Measurements from ENCODE around the gene ANXA4.
"Not testable (repeated sequence)": the region's sequence is repeated elsewhere in the genome, so short reads cannot be mapped to it uniquely, and the experiment has no call there.

The ANXA4 gene

DNA sequence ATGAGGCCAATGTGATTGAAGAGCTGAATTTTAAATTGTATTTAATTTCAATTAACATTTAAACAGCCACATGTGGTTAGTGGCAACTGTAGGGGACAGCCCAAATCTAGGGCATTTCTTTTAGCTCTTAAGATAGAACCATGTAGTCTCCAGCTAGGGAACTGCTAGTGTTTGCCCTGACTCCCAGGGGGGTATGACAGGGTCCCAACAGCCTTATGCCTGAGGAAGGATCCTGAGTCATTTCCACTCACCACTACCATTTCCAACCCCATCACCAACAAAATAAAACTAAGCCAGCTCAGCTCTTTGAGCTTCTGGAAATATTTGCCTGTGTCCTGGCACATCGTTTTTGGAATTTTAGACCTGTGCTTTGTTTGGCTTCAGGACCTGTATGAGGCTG lies 73.8 kb downstream of the ANXA4 start:
- no peak for DNase-seq

DNA sequence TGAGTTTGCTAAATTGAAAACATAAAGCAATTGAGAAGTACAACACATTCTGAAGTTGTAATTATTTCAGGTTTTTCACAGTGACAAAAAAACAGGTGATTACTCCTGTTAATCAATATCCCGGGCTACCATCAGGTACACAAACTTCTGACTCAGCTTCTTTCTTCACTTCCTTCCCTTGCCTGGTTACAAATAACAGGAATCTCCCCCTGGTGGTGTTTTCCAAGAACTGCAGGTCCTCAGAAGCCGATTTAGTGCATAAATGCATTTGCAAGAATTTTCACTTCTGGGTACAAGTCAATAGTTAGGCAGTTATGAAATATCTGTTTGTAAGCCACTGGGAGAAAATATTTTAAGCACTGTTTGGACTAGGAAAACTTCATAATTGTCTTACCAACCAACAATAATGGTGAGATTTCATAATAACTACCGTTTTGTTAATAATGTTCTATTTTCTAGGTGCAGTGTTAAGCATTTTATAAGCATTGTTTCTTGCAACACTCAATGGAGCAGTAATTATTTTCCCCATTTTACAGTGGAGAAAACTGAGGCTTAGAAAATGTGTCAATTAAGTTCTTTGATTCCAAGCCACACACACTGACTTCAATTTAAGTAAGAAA lies 75.1 kb downstream of the ANXA4 start:
- DNase-seq: peak; percentile 95

DNA sequence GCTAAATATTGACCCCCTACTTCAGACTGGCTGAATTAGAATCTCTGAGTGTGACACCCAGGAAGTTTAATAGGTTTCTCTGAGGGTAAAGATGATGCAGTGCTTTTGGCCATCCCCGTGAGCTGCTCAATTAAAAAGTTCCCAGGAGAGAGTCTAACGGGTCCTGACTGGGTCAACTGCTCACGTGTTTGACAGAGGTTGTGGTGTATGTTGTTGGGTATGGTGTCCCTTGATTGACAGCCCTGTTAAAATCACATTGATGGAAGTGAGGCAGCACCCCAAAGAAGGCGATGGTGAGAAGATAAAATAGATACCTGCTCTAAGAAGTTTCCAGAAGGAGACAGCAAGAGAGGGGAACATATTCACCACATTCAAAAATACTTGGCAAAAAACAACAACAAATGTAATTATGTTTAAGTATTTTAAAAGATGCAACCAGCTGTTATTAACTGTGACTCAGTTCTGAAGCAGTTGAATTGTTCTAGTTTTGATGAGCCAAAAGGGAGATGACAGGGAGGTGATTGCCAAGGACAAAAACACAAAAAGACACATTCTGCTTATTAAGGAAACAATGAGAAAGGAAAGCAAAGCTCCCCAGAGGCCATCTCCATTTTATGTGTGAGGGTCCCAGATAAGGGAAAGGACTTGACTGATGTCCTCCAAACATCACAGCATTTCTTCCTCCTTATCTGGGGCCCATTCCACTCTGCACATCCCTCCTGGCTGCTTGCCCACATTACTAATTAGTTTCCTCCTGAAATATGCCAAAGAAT lies 76.0 kb downstream of the ANXA4 start:
- DNase-seq: no peak

DNA sequence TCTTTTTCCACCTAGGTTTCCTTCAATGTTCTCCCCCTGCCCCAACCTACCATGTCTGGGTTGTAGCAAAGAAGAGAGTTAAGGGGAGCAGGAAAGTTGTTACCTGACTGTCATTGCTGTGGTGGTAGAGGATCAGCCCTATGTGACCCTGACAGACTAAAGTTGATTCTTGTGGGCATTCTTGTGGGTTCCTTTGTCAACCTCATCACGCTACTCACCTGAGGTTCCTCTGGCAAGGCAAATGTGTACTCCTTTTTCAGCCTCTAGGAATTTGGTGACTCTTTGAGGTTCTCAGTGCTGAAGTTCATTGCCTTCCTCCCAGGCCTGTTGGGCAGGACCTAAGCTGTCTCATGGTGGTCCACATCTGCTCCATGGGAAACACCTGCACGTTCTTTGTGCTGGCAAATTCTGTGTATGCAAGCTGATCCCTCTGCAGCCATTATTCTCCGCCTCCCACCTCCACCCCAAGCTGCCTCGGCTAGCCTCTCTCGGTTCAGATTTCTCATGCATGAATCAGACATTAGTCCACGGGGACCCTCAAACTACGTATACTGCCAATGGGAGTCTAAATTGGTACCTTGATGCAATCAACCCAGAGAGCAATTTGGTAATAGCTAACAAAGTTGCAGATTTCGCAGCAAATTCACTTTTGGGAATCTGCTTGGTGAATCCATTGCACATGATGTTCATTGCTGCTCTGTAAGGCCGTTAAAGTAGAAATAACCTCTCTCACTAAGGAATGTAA lies 86.0 kb downstream of the ANXA4 start:
- no peak for DNase-seq

DNA sequence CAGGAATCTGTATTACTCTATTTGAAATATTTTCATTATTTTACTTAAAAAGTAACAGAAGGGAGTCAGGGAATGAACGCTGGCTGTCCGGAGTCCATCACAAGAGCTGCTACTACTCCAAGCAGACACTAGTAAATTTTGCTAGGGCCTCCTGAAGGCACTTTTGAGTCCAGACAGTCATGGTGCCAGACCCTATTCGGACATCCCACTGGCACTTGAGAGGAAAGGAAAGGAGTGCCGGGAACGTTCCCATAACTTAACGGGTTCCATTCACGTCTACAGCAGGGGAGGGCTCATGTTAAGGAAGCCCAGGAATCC lies 87.0 kb downstream of the ANXA4 start:
- DNase-seq: no peak

DNA sequence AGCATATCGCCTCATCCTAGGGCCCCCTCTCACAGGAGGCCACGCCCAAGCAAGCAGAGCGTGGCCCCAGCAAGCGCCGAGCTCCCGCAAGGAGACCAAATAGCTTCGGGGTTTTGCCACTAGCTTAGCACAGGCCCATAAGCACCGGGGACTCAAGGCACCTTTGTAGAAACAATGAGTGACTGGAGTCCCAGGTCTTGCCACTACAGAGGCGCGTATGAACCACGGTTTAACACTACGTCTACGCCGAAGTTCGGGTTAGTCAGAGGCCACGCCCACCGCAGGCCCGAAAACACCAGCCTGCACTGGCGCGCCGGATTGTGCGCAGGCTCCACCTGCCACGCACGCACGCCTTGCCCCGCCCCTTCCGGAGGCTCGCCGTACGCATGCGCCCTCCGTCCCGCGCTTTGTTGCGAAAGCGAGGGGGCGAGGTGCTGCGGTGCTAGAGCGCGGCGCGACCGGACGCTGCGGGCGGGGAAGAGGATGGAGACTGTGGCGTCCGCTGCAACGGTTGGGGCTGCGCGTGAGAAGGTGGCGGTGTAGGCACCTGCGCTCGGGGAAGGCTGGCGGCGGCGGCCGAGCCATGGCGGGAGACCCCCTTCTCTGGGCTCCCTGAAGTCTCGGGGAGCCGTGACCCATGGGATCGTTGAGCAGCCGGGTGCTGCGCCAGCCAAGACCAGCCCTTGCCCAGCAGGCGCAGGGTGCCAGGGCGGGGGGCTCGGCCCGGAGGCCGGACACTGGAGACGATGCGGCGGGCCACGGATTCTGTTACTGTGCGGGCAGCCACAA lies 87.5 kb downstream of the ANXA4 start, which contains the start of gene GMCL1:
TSS of gene GMCL1 (plus strand) at position 405 of the 789 bp plus-strand sequence. CDS start at position 638, 233 bp downstream.
- peak; percentile 92 for DNase-seq

DNA sequence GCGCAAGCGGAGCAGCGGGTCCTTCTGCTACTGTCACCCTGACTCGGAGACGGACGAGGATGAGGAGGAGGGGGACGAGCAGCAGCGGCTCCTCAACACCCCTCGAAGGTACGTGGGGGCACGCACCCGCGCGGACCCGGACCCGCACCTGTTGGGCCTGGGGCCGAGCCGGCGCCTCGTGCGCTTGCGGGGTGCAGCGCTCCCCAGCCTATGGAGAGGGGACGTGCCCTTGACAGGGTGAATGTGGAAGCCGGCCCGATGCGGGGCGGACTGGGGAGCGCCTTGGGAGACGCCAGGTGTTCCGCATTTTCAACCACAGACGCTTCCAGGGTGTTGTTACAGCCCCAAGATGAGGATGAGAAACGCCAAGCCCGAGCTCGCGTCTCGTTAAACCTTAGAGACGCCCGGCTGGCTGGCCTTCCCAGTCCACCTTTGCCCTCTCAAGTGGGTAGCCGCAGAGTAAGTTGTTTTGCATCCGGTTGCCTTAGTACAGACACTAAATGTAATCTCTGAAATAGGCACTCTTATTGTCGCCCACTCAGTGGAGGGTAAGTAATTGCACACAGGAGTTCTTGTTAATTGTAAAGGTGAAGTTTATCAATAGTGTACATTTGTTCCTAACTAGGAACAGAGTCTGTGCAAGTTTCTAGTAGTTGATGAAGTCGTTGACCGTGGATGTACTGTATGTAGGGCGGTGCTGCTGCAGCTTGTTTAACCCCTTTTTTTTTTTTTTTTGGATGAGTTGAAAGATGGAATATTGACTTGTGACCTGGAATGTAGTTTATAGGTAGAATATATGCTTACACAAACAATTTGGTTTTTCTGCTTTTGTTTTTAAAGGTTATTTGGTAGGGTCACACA lies 88.3 kb downstream of the ANXA4 start:
- peak; percentile 33 for DNase-seq

DNA sequence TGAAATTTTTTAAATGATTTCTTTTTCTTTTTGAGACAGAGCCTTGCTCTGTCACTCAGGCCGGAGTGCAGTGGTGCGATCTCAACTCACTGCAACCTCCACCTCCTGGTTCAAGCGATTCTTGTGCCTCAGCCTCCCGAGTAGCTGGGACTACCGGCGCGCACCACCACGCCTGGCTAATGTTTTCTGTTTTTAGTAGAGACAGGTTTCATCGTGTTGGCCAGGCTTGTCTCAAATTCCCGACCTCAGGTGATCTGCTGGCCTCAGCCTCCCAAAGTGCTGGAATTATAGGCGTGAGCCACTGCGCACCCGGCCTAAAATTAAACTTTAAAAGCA lies 88.9 kb downstream of the ANXA4 start:
- DNase-seq: not testable (repeated sequence)

DNA sequence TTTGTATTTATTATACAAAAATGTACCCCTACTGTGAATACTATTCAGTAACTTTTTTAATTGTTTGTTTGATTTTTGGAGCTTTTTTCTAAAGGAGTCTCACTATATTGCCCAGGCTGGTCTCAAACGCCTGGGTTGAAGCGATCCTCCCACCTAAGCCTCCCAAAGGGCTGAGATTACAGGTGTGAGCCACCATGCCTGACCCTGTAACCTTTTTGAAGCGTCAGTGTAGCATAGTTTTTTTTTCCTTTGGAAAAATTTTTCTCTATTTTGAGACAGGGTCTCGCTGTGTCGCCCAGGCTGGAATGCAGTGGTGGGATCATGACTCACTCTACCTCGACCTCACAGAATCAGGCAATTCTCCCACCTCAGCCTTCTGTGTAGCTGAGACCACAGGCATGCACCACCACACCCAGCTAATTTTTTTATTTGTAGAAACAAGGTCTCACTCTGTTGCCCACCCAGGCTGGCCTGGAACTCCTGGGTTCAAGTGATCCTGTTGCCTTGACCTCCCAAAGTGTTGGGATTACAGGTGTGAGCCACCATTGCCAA lies 89.5 kb downstream of the ANXA4 start:
- no peak for DNase-seq

DNA sequence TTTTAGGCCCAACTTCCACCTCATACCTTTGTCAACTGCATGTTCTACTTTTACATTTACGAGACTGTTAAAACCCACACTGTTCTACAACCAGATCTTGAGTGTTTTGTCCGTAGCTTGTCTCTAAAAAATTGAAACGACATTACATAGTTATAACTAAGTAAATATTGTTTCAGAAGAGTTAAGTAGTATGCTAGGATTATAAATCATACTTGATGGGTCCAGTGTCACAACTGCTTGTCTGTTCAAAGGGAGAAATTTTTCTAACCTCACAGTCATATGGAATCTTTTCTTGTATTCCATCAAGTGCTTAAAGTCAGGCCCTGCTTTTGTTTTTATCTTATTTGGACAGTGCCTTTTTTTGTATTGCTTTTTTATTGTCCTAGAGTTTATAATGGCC lies 91.8 kb downstream of the ANXA4 start:
- peak; percentile 18 for DNase-seq

DNA sequence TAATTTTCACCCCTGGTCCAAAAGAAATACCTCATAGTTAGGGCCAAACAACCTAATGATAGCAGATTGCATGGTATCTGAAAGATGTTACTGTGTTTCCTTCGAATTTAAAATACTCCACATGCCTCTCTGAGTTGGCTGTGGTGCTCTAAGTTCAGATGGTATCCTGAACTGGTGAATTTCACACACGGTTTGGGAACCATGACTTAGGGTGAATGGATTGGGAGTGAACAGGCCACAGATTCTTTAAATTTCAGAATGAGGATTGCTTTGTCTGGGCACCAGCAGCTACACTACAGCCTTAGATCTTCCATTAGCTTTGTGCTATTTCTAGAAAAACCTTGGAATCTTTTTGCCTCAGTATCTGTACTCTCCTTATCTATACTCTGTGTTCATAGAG lies 93.7 kb downstream of the ANXA4 start:
- no peak for DNase-seq

DNA sequence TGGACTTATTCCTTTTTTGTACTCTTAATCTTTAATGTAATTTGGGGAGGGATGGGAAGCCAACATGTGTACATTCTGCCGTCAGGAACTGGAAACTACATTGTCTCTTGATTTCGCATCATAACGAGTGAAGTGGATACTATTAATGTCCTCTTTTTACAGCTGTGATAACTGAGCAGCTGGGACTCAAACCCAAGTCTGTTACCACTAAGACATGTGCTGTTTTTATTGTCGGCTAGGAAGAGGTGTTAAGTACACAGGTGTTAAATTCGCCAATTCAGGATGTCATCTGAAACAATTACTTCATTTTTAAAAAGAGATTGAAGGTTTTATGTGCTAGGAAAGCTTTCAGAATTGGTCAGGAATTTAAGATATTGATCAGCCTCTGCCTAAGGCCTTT lies 94.4 kb downstream of the ANXA4 start:
- peak; percentile 14 for DNase-seq

DNA sequence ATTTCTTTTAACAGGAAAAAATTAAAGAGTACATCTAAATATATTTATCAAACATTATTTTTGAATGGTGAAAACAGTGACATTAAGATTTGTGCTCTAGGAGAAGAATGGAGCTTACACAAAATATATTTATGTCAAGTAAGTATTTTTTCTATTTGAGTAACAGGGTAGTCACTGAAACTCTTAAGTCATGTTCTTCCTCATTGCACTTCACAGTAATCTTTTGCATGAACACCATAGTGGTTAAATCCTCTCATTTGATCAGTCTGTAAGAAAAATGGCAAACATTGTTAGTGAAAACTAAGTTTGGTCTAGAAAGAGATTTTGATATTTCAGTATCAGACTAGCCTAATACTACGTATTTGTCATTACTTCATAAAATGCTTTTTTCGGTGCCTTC lies 95.6 kb downstream of the ANXA4 start:
- no peak for DNase-seq

DNA sequence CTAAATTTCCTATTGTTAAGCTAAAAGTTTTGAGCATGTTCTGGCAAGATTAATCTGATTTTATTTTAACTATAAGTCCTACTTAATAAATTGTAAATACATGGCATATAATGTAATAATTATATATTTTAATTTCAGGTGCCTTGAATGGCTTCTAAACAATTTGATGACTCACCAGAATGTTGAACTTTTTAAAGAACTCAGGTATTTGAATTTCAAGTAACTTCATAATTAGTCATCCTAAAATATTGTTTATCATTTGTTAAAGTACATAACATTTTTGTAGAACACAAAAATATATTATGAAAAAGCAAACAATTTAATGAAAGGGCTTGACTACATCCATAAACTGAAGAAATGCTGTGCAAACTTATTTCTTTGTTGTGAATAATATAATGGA lies 102.1 kb downstream of the ANXA4 start:
- no peak for DNase-seq

DNA sequence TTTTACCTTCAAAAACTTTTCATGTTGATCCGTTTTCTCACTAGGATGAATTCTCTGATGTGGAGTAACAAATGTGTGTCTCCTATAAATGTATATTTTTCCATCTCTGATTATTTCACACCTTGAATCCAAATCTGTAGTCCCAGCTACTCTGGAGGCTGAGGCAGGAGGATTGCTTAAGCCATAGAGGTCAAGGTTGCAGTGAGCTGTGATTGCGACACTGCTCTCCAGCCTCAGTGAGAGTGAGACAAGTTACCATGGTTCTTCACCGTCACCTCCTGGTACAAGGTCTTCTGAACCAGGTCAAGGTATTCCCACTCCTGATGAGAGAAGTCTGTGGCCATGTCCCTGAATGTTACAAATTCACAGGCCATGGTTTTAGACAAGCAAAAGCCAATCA lies 102.6 kb downstream of the ANXA4 start:
- no peak for DNase-seq

DNA sequence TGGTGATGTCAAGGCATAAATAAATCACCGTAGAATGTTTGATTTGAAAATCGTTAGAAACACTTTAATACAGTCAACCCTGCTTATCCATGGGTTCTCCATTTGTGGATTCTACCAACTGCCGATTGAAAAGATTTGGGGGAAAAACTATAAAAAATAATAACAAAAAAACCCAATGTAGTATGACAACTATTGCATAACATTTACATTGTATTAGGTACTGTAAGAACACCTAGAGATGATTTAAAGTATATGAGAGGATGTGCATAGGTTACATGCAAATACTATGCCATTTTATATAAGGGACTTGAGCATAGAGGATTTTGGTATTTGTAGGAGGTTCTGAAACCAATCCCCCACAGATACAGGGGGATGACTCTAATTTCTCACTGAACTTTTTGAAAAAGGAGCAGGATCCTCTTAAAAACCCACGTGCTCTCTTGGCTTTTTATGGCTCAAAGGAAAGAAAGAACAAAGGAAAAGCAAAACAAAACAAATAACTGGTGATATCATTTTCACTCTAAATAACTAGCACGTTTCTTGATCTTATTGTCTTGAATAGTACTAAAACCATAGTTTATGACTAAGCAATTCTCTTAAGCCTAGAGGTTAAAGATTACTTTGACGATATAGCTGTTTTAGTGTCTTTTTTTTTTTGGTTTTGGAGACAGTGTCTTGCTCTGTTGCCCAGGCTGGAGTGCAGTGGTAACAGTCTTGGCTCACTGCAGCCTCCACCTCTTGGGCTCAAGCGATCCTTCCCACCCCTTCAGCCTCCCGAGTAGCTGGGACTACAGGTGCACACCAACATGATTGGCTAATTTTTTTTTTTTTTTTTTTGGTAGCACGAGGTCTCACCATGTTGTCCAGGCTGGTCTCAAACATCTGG lies 104.5 kb downstream of the ANXA4 start:
- DNase-seq: no peak

DNA sequence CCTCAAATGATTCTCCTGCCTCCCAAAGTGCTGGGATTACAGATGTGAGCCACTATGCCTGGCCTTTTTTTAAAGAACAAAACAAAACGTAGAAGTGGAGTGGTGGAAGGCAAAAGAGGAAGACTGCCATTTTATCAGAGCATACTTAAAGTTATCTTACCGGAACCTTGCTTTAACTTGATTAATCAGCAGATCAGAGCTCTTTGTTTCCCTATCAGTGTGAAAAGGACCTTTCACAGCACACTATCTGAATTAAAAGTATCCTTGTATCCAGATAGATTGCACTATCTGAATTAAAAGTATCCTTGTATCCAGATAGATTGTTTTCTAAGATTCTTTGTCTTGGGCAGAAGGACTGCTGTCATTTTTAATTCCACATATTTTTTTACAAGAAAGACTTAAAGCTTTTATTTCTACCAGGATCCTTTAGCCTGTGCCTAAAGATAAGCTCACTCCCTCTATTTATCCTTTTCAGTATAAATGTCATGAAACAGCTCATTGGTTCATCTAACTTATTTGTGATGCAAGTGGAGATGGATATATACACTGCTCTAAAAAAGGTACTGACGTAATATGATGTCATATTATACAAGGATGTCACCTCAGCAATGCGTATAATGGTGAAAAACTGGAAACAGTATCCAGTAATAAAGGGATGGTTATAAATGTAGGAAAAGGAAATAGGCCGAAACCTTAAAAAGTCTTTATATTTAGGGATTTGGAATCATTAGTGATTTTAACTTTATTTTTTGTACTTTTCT lies 105.3 kb downstream of the ANXA4 start:
- no peak for DNase-seq

DNA sequence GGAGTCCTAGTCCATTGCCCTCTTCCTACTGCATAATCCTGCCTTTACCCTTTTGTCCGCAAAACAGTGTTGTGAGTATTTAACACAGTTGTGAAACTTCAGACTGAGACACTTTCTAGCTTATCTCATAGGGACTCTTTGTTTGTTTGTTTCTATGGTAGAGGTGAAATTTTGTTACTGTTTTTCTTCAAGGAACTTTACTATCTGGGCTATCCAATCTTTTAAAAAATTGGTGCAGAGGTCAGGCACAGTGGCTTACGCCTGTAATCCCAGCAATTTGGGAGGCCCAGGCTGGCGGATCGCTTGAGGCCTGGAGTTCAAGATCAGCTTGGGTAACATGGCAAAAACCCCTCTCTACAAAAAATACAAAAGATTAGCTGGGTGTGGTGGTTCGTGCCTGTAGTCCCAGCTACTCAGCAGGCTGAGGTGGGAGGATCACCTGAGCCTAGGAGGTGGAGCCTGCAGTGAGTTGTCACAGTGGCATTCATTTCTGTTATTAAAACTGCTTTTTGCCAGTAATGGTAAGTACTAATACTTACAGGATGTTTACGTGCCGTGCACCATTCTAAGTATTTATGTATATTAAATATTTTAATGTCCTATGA lies 106.4 kb downstream of the ANXA4 start:
- no peak for DNase-seq

DNA sequence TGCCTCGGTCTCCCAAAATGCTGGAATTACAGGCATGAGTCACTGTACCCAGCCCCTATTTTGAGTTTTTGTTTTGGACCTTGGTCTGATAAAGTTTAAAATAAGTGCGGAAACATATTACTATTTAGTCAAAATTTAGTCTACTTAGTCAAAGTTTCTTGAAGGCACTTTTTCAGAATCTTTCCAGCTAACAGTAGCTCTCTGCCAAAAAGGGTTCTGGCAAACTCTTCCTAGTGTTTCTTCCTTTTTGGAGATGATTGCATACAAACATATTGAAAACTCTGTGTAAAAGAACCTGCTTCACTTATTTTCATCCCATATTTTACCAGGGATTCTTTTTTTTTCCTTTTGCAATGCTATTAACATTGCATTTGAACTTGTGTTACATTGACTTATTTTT lies 116.3 kb downstream of the ANXA4 start:
- DNase-seq: no peak

DNA sequence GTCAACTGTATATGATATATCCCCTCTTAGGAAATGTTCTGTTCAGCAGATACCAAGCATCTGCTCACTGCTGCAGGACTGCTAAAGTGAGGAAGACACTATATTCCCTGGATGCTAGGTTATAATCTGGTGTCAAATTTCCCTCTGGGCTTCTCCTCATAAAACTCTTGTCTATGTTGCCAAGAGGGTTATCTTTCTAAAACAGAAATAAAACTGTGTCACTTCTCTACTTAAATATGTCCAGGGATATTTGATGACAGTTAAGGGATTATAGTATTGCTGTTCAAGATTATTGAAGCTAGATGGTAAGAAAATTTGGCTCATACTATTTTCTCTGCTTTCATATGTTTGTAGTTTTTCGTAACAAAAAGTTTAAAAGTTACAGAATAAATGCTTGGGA lies 121.4 kb downstream of the ANXA4 start:
- DNase-seq: no peak
